IMR-90 (cell line): ENCODE results near the gene HSD3B2. TPM values are rescaled to one million over a fixed set of nuclear protein-coding genes. Genes with fewer than 3 reads are reported as not detected.

Source experiments
- ATAC-seq: fragments of 200-7000 bp; cut with Tn5 transposase; 2 replicates; pipeline ENCODE4 v1.9.1; 2020; ENCODE audit warnings: low read depth, mild to moderate bottlenecking, moderate library complexity
- BruUV-seq: library from RNA; stranded (reverse); fragments of 400-500 nt; replicated peaks from 2 replicates; lab custom pipeline; 2021; lab: Mats Ljungman, UMichigan
- CTCF ChIA-PET: fragments of 300-600 bp; formaldehyde crosslinking; extraction: SDS; loops from one replicate; lab custom pipeline; 2021; ENCODE audit warnings: antibody characterized with exemption; lab: Yijun Ruan, JAX
- POLR2A ChIA-PET: fragments of 300-600 bp; sonication (Branson Sonifier 250); formaldehyde crosslinking; loops from one replicate; lab custom pipeline; 2022; ENCODE audit warnings: antibody characterized with exemption; ENCODE audit not compliant: unreplicated experiment; lab: Charles Lee
- DNase-seq: peaks from one replicate; pipeline ENCODE4 v3.0.0; 2013
- H2AFZ ChIP-seq: replicated peaks from 2 replicates; pipeline ENCODE3; 2013; ENCODE audit warnings: low read length, mild to moderate bottlenecking; ENCODE audit not compliant: poor library complexity
- H2AK5ac ChIP-seq: 2 replicates; pipeline ENCODE4 v1.6.1; 2013; ENCODE audit warnings: low read depth, low read length, inconsistent platforms
- H2AK9ac ChIP-seq: replicated peaks from 2 replicates; pipeline ENCODE3; 2013; ENCODE audit warnings: mild to moderate bottlenecking, low read depth, low read length, moderate library complexity; ENCODE audit not compliant: poor library complexity
- H2BK120ac ChIP-seq: 2 replicates; pipeline ENCODE4 v1.6.1; 2013; ENCODE audit warnings: low read depth, low read length, inconsistent platforms
- H2BK15ac ChIP-seq: 3 replicates; pipeline ENCODE4 v1.6.1; 2013; ENCODE audit warnings: low read depth, low read length, inconsistent platforms
- H2BK20ac ChIP-seq: 2 replicates; pipeline ENCODE4 v1.6.1; 2013; ENCODE audit warnings: low read depth, mild to moderate bottlenecking, inconsistent platforms, low read length, moderate library complexity
- H2BK5ac ChIP-seq: 2 replicates; pipeline ENCODE4 v1.6.1; 2013; ENCODE audit warnings: mild to moderate bottlenecking, low read depth, low read length, inconsistent platforms; ENCODE audit not compliant: poor library complexity, severe bottlenecking
- H3K14ac ChIP-seq: replicated peaks from 2 replicates; pipeline ENCODE4 v1.6.1; 2013; ENCODE audit warnings: low read depth, low read length, inconsistent platforms
- H3K18ac ChIP-seq: 2 replicates; pipeline ENCODE4 v1.6.1; 2013; ENCODE audit warnings: low read depth, low read length, control low read depth
- H3K23ac ChIP-seq: 2 replicates; pipeline ENCODE4 v1.6.1; 2013; ENCODE audit warnings: low read depth, low read length, inconsistent platforms
- H3K27ac ChIP-seq: 2 replicates; pipeline ENCODE4 v1.5.1; 2013; ENCODE audit warnings: mild to moderate bottlenecking, control low read depth, low read length; ENCODE audit not compliant: insufficient read depth
- H3K27me3 ChIP-seq: 2 replicates; pipeline ENCODE4 v1.6.1; 2013; ENCODE audit warnings: low read length; ENCODE audit not compliant: control insufficient read depth, insufficient read depth
- H3K36me3 ChIP-seq: 2 replicates; pipeline ENCODE4 v1.6.1; 2013; ENCODE audit warnings: low read length, mixed read lengths; ENCODE audit not compliant: control insufficient read depth, insufficient read depth
- H3K4ac ChIP-seq: 2 replicates; pipeline ENCODE4 v1.6.1; 2013; ENCODE audit warnings: low read depth, low read length, inconsistent platforms
- H3K4me1 ChIP-seq: 2 replicates; pipeline ENCODE4 v1.6.1; 2013; ENCODE audit warnings: low read length, mixed read lengths; ENCODE audit not compliant: control insufficient read depth, insufficient read depth
- H3K4me2 ChIP-seq: 2 replicates; pipeline ENCODE4 v1.6.1; 2013; ENCODE audit warnings: low read depth, mild to moderate bottlenecking, control low read depth, low read length, moderate library complexity
- H3K4me3 ChIP-seq: 2 replicates; pipeline ENCODE4 v1.5.1; 2013; ENCODE audit warnings: low read depth, mild to moderate bottlenecking, control low read depth, low read length, moderate library complexity; ENCODE audit not compliant: insufficient read depth
- H3K56ac ChIP-seq: 2 replicates; pipeline ENCODE4 v1.6.1; 2013; ENCODE audit warnings: low read length, inconsistent platforms; ENCODE audit not compliant: insufficient read depth; ENCODE audit errors: extremely low read depth
- H3K79me1 ChIP-seq, 2 experiments: 2 replicates each; pipeline ENCODE4 v1.6.1; 2013; ENCODE audit warnings: low read length in 2 of 2, inconsistent platforms in 1 of 2, low read depth in 1 of 2
- H3K9ac ChIP-seq: 2 replicates; pipeline ENCODE4 v1.6.1; 2013; ENCODE audit warnings: low read depth, low read length, control low read depth
- H3K9me1 ChIP-seq: 2 replicates; pipeline ENCODE4 v1.6.1; 2013; ENCODE audit warnings: low read length, inconsistent platforms; ENCODE audit not compliant: insufficient read depth
- H3K9me3 ChIP-seq: 2 replicates; pipeline ENCODE4 v1.6.1; 2013; ENCODE audit warnings: low read length; ENCODE audit not compliant: control insufficient read depth, insufficient read depth
- H4K20me1 ChIP-seq: 2 replicates; pipeline ENCODE4 v1.6.1; 2013; ENCODE audit warnings: low read length, inconsistent platforms; ENCODE audit not compliant: insufficient read depth
- H4K5ac ChIP-seq: 2 replicates; pipeline ENCODE4 v1.6.1; 2013; ENCODE audit warnings: mild to moderate bottlenecking, low read depth, low read length, control low read depth
- H4K8ac ChIP-seq, 2 experiments: 2 replicates each; pipeline ENCODE4 v1.6.1; 2013; ENCODE audit warnings: low read depth in 2 of 2, low read length in 2 of 2, control low read depth in 1 of 2, inconsistent platforms in 1 of 2
- H4K91ac ChIP-seq: 2 replicates; pipeline ENCODE4 v1.6.1; 2013; ENCODE audit warnings: low read depth, low read length, inconsistent platforms; ENCODE audit not compliant: insufficient read depth
- BHLHE40 ChIP-seq: fragments of 150-350 bp; IDR thresholded peaks from 2 replicates; pipeline ENCODE4 v1.6.1; 2016; ENCODE audit warnings: mild to moderate bottlenecking, low read depth, low read length
- CEBPB ChIP-seq: IDR thresholded peaks from 2 replicates; pipeline ENCODE4 v1.6.1; 2012; ENCODE audit warnings: low read depth, low read length, improper control_type of control experiment
- CHD1 ChIP-seq: IDR thresholded peaks from 2 replicates; pipeline ENCODE4 v1.6.1; 2012; ENCODE audit warnings: low read depth, low read length, improper control_type of control experiment
- CTCF ChIP-seq: conservative IDR thresholded peaks from 2 replicates; pipeline ENCODE4 v1.5.1; 2012; ENCODE audit warnings: mild to moderate bottlenecking, low read depth, low read length, improper control_type of control experiment
- ELK1 ChIP-seq: fragments of 150-350 bp; IDR thresholded peaks from 2 replicates; pipeline ENCODE4 v1.6.1; 2016; ENCODE audit warnings: low read depth, mild to moderate bottlenecking, low read length, moderate library complexity, borderline replicate concordance
- MAFK ChIP-seq: IDR thresholded peaks from 2 replicates; pipeline ENCODE4 v1.6.1; 2012; ENCODE audit warnings: low read depth, low read length, improper control_type of control experiment
- MAZ ChIP-seq: IDR thresholded peaks from 2 replicates; pipeline ENCODE4 v1.6.1; 2012; ENCODE audit warnings: low read depth, mild to moderate bottlenecking, low read length, improper control_type of control experiment, moderate library complexity, borderline replicate concordance
- NFE2L2 ChIP-seq: fragments of 150-350 bp; IDR thresholded peaks from 2 replicates; pipeline ENCODE4 v1.6.1; 2016; ENCODE audit warnings: low read depth, mild to moderate bottlenecking, low read length
- POLR2A ChIP-seq: IDR thresholded peaks from 2 replicates; pipeline ENCODE4 v1.6.1; 2012; ENCODE audit warnings: mild to moderate bottlenecking, low read depth, low read length
- RAD21 ChIP-seq: IDR thresholded peaks from 2 replicates; pipeline ENCODE4 v1.6.1; 2012; ENCODE audit warnings: low read length, improper control_type of control experiment
- RCOR1 ChIP-seq: IDR thresholded peaks from 2 replicates; pipeline ENCODE4 v1.6.1; 2012; ENCODE audit warnings: mild to moderate bottlenecking, low read length, improper control_type of control experiment; ENCODE audit not compliant: insufficient replicate concordance
- RFX5 ChIP-seq: IDR thresholded peaks from 2 replicates; pipeline ENCODE4 v1.8.0; 2012; ENCODE audit warnings: low read depth, mild to moderate bottlenecking, low read length, moderate library complexity
- USF2 ChIP-seq: fragments of 150-350 bp; IDR thresholded peaks from 2 replicates; pipeline ENCODE4 v1.6.1; 2017; ENCODE audit warnings: mild to moderate bottlenecking, antibody characterized with exemption, low read length, low read depth
- WGBS, 2 experiments: methylation state at CpG; one replicate each; pipeline versions ENCODE4 v1.1.5 to v1.1.7; 2013; ENCODE audit warnings: missing lambda C conversion rate in 2 of 2; ENCODE audit not compliant: insufficient read length in 1 of 2; ENCODE audit errors: extremely low coverage in 2 of 2; 5-methylcytosine and 5-hydroxymethylcytosine counted together
- dilution Hi-C: fragments of 300-500 bp; cut with HindIII; formaldehyde crosslinking; loops from one replicate; pipeline ENCODE4 v1.14.3; 2018; ENCODE audit warnings: low sequenced_read_pairs; ENCODE audit not compliant: unreplicated experiment
- in situ Hi-C: fragments of 300-500 bp; cut with MboI; formaldehyde crosslinking; loops from 3 replicates; pipeline ENCODE4 v1.14.3; 2019; ENCODE audit warnings: low sequenced_read_pairs, inconsistent platforms, mixed read lengths
- intact Hi-C: fragments of 100-400 bp; cut with micrococcal nuclease; formaldehyde crosslinking; loops from 2 replicates; pipeline ENCODE4 v1.10.0; 2022
- polyA plus RNA-seq, 3 experiments: library from polyadenylated mRNA; depleted of rRNA; stranded (reverse); fragments of >200 nt; gene quantifications; 2 replicates each; pipeline ENCODE4 v1.2.3, GENCODE V29; 2012; ENCODE audit warnings: low replicate concordance in 1 of 3
- total RNA-seq: library from RNA; depleted of rRNA; stranded (reverse); fragments of >200 nt; gene quantifications from 2 replicates; pipeline ENCODE4 v1.2.3, GENCODE V29; 2012

HSD3B2 gene
- total and polyA plus RNA-seq, 2 of the 4 experiments (the other 2 are of a cell fraction): not detected

GRCh38 chr1:119467857-119468668, 53.1 kb downstream of the HSD3B2 start:
- Histone ChIP-seq H4K91ac (no peak overlapping the region), H3K36me3 (no peaks in the 10 kb centered on the region), H3K14ac (no peak overlapping the region), H3K27me3 (no peaks in the 10 kb centered on the region), H2BK5ac (no peak overlapping the region), H4K20me1 (no peaks in the 10 kb centered on the region), H3K4me2 (no peak overlapping the region), H2AK9ac (no peak overlapping the region), H2BK20ac (no peak overlapping the region), H3K79me1 (no peaks in the 10 kb centered on the region), H3K56ac (no peak overlapping the region), H3K23ac (no peak overlapping the region), H3K4me1 (no peaks in the 10 kb centered on the region), H3K9ac (no peak overlapping the region), H2BK120ac (no peak overlapping the region), H3K4me3 (no peak overlapping the region), H2AFZ (no peak overlapping the region), H3K9me1 (no peaks in the 10 kb centered on the region), H4K5ac (no peak overlapping the region), H3K9me3 (no peaks in the 10 kb centered on the region), H3K27ac (no peak overlapping the region), H2AK5ac (no peak overlapping the region), H3K4ac (no peak overlapping the region), H4K8ac (no peak overlapping the region), H3K18ac (no peak overlapping the region), H2BK15ac (no peak overlapping the region)
- ChIA-PET POLR2A (no interaction called here), CTCF (no interaction called here)
- in situ Hi-C loops: no loop called here
- dilution Hi-C loops: no loop called here
- no peak for ATAC-seq
- TF ChIP-seq RCOR1 (no peak), MAFK (no peak), RAD21 (no peak), USF2 (no peak), NFE2L2 (no peak), ELK1 (no peak), POLR2A (no peak), MAZ (no peak), CEBPB (no peak), CHD1 (no peak), RFX5 (no peak), BHLHE40 (no peak), CTCF (no peak)
- DNase-seq: no peak
- no TSS peak for BruUV-seq
- intact Hi-C loops: no loop called here
- no CpG with 5 or more reads among the region's 4 CpGs for WGBS, 2 experiments
